ENCODE data around the gene C2CD4D. TPM values are rescaled to one million over a fixed set of nuclear protein-coding genes. Genes with fewer than 3 reads are reported as not detected.

C2CD4D gene
- total RNA-seq, 1 experiment from 2014 or later, result not detected

GRCh38 chr1:151838222-151839081, 1.2 kb downstream of the C2CD4D start:
- in situ Hi-C loops (cut with HindIII; ENCODE audit: low sequenced_read_pairs), result no loop called here
- DNase-seq (ENCODE audit: low spot score), result no peak

- in situ Hi-C loops (cut with HindIII; ENCODE audit: low sequenced_read_pairs), result no loop called here
- DNase-seq (ENCODE audit: low spot score), result no peak
Measured at GRCh38 chr1:151837884-151838221, 1.8 kb downstream of the C2CD4D start.

- in situ Hi-C loops (cut with HindIII; ENCODE audit: low sequenced_read_pairs), result no loop called here
- DNase-seq (ENCODE audit: low spot score), result no peak
Measured at GRCh38 chr1:151837197-151837596, 2.4 kb downstream of the C2CD4D start.

DNA sequence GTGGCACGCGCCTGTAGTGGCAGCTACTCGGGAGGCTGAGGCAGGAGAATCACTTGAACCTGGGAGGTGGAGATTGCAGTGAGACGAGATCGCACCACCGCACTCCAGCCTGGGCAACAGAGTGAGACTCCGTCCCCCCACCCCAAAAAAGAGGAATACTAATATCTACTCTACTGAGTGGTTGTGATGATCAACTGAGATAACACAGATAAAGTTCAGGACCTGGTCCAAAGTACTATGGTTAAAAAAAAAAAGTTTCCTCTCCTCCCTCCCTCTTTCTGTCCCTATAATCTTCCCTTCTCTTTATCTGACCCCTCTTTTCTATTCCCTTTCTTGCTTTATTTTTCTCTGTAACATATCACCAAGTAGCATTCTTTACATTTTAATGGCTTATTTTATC, 4.0 kb downstream of the C2CD4D start:
- in situ Hi-C loops (cut with HindIII; ENCODE audit: low sequenced_read_pairs), result no loop called here
- DNase-seq (ENCODE audit: low spot score), result no peak

- DNase-seq (ENCODE audit: low spot score), result no peak
- in situ Hi-C loops (cut with HindIII; ENCODE audit: low sequenced_read_pairs), result no loop called here
Measured at GRCh38 chr1:151834239-151834638, 5.4 kb downstream of the C2CD4D start.

GRCh38 chr1:151833172-151833900, 6.3 kb downstream of the C2CD4D start:
- in situ Hi-C loops (cut with HindIII; ENCODE audit: low sequenced_read_pairs), result no loop called here
- DNase-seq (ENCODE audit: low spot score), result no peak

GRCh38 chr1:151832318-151832980, 7.2 kb downstream of the C2CD4D start:
- peak; percentile 91 for DNase-seq (ENCODE audit: low spot score)
- in situ Hi-C loops (cut with HindIII; ENCODE audit: low sequenced_read_pairs), result no loop called here

- DNase-seq (ENCODE audit: low spot score), result peak; percentile 84
- in situ Hi-C loops (cut with HindIII; ENCODE audit: low sequenced_read_pairs), result no loop called here
Measured at GRCh38 chr1:151831605-151832004, 8.0 kb downstream of the C2CD4D start, which contains the start of gene RORC. TSS of gene RORC (minus strand) at chr1:151831802. CDS start at chr1:151831764, 38 bp downstream.

- no peak for DNase-seq (ENCODE audit: low spot score)
- in situ Hi-C loops (cut with HindIII; ENCODE audit: low sequenced_read_pairs), result no loop called here
Measured at GRCh38 chr1:151831256-151831591, 8.4 kb downstream of the C2CD4D start.

DNA sequence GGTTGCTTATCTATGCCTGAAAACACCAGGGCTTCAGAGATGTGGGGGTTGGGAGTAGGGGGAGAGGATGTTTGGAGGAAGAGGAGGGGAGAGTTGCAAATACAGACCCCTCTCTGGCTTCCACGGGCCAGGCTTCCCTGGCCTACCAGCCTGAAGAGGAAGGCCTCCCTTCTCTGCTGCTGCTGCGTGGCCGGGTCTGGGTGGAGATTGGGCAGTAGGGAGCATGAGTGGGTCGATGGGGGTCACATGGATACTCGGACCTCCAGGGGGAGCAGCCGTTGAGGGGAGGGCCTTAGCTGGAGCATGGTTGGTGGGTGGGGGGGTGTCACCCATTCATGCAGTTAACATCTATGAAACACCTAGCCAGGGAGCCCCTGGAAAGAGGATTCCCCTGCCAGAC, 9.6 kb downstream of the C2CD4D start:
- DNase-seq (ENCODE audit: low spot score), result no peak
- in situ Hi-C loops (cut with HindIII; ENCODE audit: low sequenced_read_pairs), result no loop called here

GRCh38 chr1:151829352-151830046, 10.1 kb downstream of the C2CD4D start:
- DNase-seq (ENCODE audit: low spot score), result peak; percentile 55
- in situ Hi-C loops (cut with HindIII; ENCODE audit: low sequenced_read_pairs), result no loop called here

- DNase-seq (ENCODE audit: low spot score), result peak; percentile 76
- in situ Hi-C loops (cut with HindIII; ENCODE audit: low sequenced_read_pairs), result no loop called here
Measured at GRCh38 chr1:151828921-151829320, 10.7 kb downstream of the C2CD4D start.

DNA sequence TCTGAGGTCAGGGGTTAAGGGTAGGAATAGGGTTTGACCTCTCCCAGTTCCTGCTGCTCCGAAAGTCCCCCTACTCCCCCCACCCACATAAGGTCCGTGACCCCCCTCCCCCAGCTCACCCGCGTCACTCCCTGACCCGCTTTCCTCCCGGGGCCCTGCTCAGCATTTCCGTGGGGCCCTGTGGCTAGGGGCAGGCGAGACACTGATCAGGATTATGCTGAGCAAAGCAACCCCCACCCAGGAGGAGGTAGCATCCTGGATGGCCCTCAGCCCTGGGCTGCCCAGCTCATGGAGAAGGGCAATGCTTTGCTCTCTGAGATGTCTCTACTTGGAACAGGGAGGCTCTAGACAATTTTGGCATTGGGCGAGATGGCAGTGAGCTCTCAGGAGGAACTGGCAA, 11.8 kb downstream of the C2CD4D start:
- no peak for DNase-seq (ENCODE audit: low spot score)
- in situ Hi-C loops (cut with HindIII; ENCODE audit: low sequenced_read_pairs), result no loop called here

DNA sequence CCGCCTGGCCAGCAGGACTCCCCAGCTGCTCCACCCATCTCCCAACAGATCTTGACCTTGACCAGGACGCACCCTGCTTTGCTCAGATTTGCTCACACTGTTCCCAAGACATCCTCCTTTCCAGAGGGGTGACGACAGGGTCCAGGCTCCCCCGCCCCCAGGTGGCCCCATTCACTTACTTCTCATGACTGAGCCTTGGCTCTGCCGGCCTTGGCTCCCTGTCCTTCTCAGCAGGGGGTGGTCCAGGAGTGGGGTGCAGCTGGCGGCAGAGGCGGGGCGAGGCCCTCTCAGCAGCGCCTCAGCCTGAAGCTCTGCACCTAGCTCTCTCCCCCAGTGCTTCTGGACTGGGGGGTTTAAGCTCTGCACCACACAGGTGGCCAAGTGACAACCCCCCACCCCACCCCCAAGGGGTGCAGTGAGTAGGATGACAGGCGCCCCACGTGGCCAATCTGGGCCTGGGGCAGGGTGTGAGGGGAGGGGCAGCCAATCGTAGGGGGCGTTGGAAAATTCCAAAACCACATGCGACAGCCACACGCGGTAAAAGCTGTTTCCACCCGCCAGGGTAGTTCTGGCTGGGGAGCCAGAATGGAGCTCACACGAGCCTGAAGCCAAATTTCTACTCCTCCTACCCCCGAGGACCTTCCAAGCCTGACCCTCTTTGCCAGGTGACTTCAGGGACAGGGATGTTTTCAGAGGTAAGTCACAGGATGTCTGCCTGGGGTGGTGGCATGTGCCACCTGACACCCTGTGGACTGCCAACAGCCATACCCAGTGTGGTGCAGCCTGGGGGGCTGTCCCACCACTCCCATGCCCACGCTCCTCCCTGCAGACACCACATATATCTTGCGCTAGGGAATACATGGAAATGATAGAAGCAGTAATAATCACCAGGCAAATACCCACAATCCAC, 13.6 kb downstream of the C2CD4D start:
- peak; percentile 36 for DNase-seq (ENCODE audit: low spot score)
- in situ Hi-C loops (cut with HindIII; ENCODE audit: low sequenced_read_pairs), result no loop called here

DNA sequence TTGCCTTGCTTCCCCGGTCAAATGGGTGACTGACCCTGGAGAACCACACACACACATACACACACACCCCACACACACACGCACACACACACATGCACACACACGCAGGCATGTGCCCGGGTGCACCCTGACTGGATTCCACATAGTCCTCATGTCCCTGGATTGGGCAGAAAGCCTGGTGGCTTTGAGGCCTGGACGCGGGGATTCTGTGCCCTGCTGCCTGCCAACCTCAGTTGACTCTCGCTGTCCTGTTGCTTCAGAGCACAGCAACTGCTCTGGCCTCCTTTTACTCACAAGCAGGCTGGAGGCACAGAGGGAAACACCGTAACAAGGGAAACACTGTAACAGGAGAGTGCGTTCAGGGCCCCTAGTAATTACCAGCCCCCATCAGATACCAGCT, 14.4 kb downstream of the C2CD4D start:
- in situ Hi-C loops (cut with HindIII; ENCODE audit: low sequenced_read_pairs), result no loop called here
- DNase-seq (ENCODE audit: low spot score), result peak; percentile 71

DNA sequence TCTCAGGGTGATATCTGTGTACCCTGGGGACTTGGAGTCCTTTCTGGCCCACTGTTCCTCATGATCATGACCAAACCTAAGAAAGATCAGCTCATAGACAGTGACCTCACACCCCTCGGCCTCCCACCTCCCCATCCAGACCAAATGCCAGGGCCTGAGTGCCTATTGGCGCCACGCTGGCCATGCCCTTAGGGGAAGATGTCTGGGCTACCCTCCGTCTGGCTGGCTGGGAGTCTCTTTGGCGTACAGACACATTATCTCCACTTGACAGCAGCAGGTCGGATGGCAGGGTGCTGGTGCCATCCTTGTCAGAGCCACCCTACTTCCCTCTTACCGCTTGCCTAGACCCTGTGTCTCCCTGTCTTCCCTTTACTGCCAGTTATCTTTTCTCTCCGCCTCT, 16.4 kb downstream of the C2CD4D start:
- DNase-seq (ENCODE audit: low spot score), result no peak
- in situ Hi-C loops (cut with HindIII; ENCODE audit: low sequenced_read_pairs), result no loop called here

DNA sequence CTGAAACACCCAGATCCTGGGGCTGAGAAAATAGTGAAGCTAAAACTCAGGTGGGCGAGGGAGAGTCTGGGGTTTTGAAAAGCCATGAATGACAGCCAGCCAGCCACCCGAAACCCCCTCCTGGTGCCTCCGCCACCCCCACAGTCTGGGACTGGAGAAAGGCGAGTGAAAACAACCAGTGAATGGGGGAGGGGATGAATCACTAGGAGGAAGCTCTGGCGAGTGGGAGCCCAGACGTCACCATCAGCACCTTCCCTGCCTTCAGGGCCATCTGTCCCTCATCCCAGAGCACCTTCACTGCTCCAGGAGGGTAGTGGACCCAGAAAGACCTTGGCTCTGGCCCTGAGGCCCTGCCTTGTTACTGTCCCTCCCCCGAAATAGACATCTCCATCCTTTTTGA, 17.2 kb downstream of the C2CD4D start:
- in situ Hi-C loops (cut with HindIII; ENCODE audit: low sequenced_read_pairs), result no loop called here
- peak; percentile 78 for DNase-seq (ENCODE audit: low spot score)

GRCh38 chr1:151820940-151821339, 18.7 kb downstream of the C2CD4D start:
- in situ Hi-C loops (cut with HindIII; ENCODE audit: low sequenced_read_pairs), result no loop called here
- no peak for DNase-seq (ENCODE audit: low spot score)

Data from G401 (cell line).